Measurements from ENCODE around the gene GAGE12D. TPM values are rescaled to one million over a fixed set of nuclear protein-coding genes. Genes with fewer than 3 reads are reported as not detected.
"Not testable (repeated sequence)": the region's sequence is repeated elsewhere in the genome, so short reads cannot be mapped to it uniquely, and the experiment has no call there.

Gene GAGE12D
- total RNA-seq (2014; rRNA removed; shearing (Covaris generic); ENCODE audit: low replicate concordance): not detected in 2 replicates

GRCh38 chrX:49541433-49541832 is at the start of gene GAGE12D:
Gene GAGE12D (plus strand): TSS chrX:49541733. CDS start chrX:49542888, 1,155 bp downstream.
- not testable (repeated sequence) for H3K9me3 ChIP-seq, H3K27me3 ChIP-seq, H3K36me3 ChIP-seq, H3K4me3 ChIP-seq, DNase-seq

GRCh38 chrX:49531877-49532276 is 9.7 kb upstream of the GAGE12D start, which contains the start of gene GAGE12C:
Gene GAGE12C (plus strand): TSS chrX:49532177. CDS start chrX:49533332, 1,155 bp downstream.
- H3K4me3 ChIP-seq, H3K9me3 ChIP-seq, H3K27me3 ChIP-seq, H3K36me3 ChIP-seq, DNase-seq: not testable (repeated sequence)

- not testable (repeated sequence) for H3K4me3 ChIP-seq, H3K36me3 ChIP-seq, DNase-seq, H3K9me3 ChIP-seq, H3K27me3 ChIP-seq
These were observed 9.5 kb downstream of the GAGE12D start, which contains the start of gene GAGE12E for GRCh38 chrX:49550989-49551388. Gene GAGE12E (plus strand): TSS chrX:49551289. CDS start chrX:49552444, 1,155 bp downstream.

- DNase-seq, H3K27me3 ChIP-seq, H3K4me3 ChIP-seq, H3K9me3 ChIP-seq, H3K36me3 ChIP-seq: not testable (repeated sequence)
These were observed 19.0 kb downstream of the GAGE12D start, which contains the start of gene GAGE12F for GRCh38 chrX:49560542-49560941. Gene GAGE12F (plus strand): TSS chrX:49560842. CDS start chrX:49561997, 1,155 bp downstream.

GRCh38 chrX:49568728-49569127 is 27.2 kb downstream of the GAGE12D start:
- H3K27me3 ChIP-seq, H3K4me3 ChIP-seq, DNase-seq, H3K36me3 ChIP-seq, H3K9me3 ChIP-seq: not testable (repeated sequence)

GRCh38 chrX:49569152-49569551 is 27.6 kb downstream of the GAGE12D start:
- H3K9me3 ChIP-seq, H3K36me3 ChIP-seq, H3K27me3 ChIP-seq, H3K4me3 ChIP-seq, DNase-seq: not testable (repeated sequence)

- not testable (repeated sequence) for H3K9me3 ChIP-seq, H3K36me3 ChIP-seq, H3K4me3 ChIP-seq, DNase-seq, H3K27me3 ChIP-seq
These were observed 28.6 kb downstream of the GAGE12D start, which contains the start of gene GAGE12G for GRCh38 chrX:49570100-49570499. Gene GAGE12G (plus strand): TSS chrX:49570400. CDS start chrX:49571555, 1,155 bp downstream.

GRCh38 chrX:49579649-49580048 is 38.1 kb downstream of the GAGE12D start, which contains the start of gene GAGE12H:
Gene GAGE12H (plus strand): TSS chrX:49579949. CDS start chrX:49581104, 1,155 bp downstream.
- H3K9me3 ChIP-seq, H3K27me3 ChIP-seq: not testable (repeated sequence)

GRCh38 chrX:49589196-49589595 is 47.7 kb downstream of the GAGE12D start, which contains the start of gene GAGE2A:
Gene GAGE2A (plus strand): TSS chrX:49589496. CDS start chrX:49590651, 1,155 bp downstream.
- DNase-seq, H3K4me3 ChIP-seq, H3K9me3 ChIP-seq, H3K36me3 ChIP-seq, H3K27me3 ChIP-seq: not testable (repeated sequence)

More at GRCh38 chrX:49579649-49580048, 38.1 kb downstream of the GAGE12D start, which contains the start of gene GAGE12H:
- H3K36me3 ChIP-seq, DNase-seq, H3K4me3 ChIP-seq: not testable (repeated sequence)

GRCh38 chrX:49589769-49590478 is 48.4 kb downstream of the GAGE12D start:
- H3K27me3 ChIP-seq, DNase-seq, H3K36me3 ChIP-seq, H3K4me3 ChIP-seq, H3K9me3 ChIP-seq: not testable (repeated sequence)

- not testable (repeated sequence) for H3K4me3 ChIP-seq, H3K36me3 ChIP-seq, DNase-seq, H3K9me3 ChIP-seq, H3K27me3 ChIP-seq
These were observed 49.0 kb downstream of the GAGE12D start for GRCh38 chrX:49590488-49590887.

Other genes with a start within 250 kb of the GAGE12D start
- gene GAGE10, start 238.1 kb upstream of the GAGE12D start, total RNA-seq (2014; rRNA removed; shearing (Covaris generic); ENCODE audit: low replicate concordance): not detected in 2 replicates
- gene GAGE12J, start 219.7 kb upstream of the GAGE12D start, total RNA-seq (2014; rRNA removed; shearing (Covaris generic); ENCODE audit: low replicate concordance): not detected in 2 replicates
- gene GAGE13, start 210.2 kb upstream of the GAGE12D start, total RNA-seq (2014; rRNA removed; shearing (Covaris generic); ENCODE audit: low replicate concordance): not detected in 2 replicates
- not detected in 2 replicates for gene GAGE12C, start 9.6 kb upstream of the GAGE12D start, total RNA-seq (2014; rRNA removed; shearing (Covaris generic); ENCODE audit: low replicate concordance)
- not detected in 2 replicates for gene GAGE12E, start 9.6 kb downstream of the GAGE12D start, total RNA-seq (2014; rRNA removed; shearing (Covaris generic); ENCODE audit: low replicate concordance)
- gene GAGE12F, start 19.1 kb downstream of the GAGE12D start, total RNA-seq (2014; rRNA removed; shearing (Covaris generic); ENCODE audit: low replicate concordance): not detected in 2 replicates
- gene GAGE12G, start 28.7 kb downstream of the GAGE12D start, total RNA-seq (2014; rRNA removed; shearing (Covaris generic); ENCODE audit: low replicate concordance): not detected in 2 replicates
- gene GAGE12H, start 38.2 kb downstream of the GAGE12D start, total RNA-seq (2014; rRNA removed; shearing (Covaris generic); ENCODE audit: low replicate concordance): not detected in 2 replicates
- gene GAGE2A, start 47.8 kb downstream of the GAGE12D start, total RNA-seq (2014; rRNA removed; shearing (Covaris generic); ENCODE audit: low replicate concordance): not detected in 2 replicates
- gene GAGE1, start 57.3 kb downstream of the GAGE12D start, total RNA-seq (2014; rRNA removed; shearing (Covaris generic); ENCODE audit: low replicate concordance): not detected in 2 replicates
- not detected in 2 replicates for gene PAGE1, start 154.3 kb downstream of the GAGE12D start, total RNA-seq (2014; rRNA removed; shearing (Covaris generic); ENCODE audit: low replicate concordance)

Data from MG63 (cell line).